Measurements from ENCODE around the gene PWWP2B. TPM values are rescaled to one million over a fixed set of nuclear protein-coding genes. Genes with fewer than 3 reads are reported as not detected.

The PWWP2B gene
- total and polyA plus RNA-seq, 2 of the 8 experiments (the other 6 are each of a cell fraction or from before 2014, with no cell fraction given) = 5.3 to 10.8 TPM

- H3K9ac ChIP-seq (replicated peaks in 1 of 4; ENCODE audit: extremely low read depth in 1 of 4, low read depth in 3 of 4, low read length in 3 of 4) = no peak overlapping the region
- TF ChIP-seq FOSL1 (IDR thresholded peaks at IDR 0.05; ENCODE audit: insufficient read depth, low read depth, low read length) (no peak), TAF7 (optimal IDR thresholded peaks at IDR 0.05; ENCODE audit: borderline replicate concordance, low read depth, low read length) (no peak), SP4 (IDR thresholded peaks at IDR 0.05; ENCODE audit: low read length) (no peak)
Observed at GRCh38 chr10:132464256-132465192, 67.5 kb downstream of the PWWP2B start.

More at GRCh38 chr10:132464256-132465192, 67.5 kb downstream of the PWWP2B start:
- peak overlapping the region; percentile 52; the same call in 1 of the 2 replicates for H2BK5ac ChIP-seq (ENCODE audit: low read depth, low read length)
- no peak overlapping the region for H2BK12ac ChIP-seq (ENCODE audit: low read depth, low read length)
- no peaks in the 10 kb centered on the region for H3K79me2 ChIP-seq (ENCODE audit: control insufficient read depth in 1 of 2, insufficient read depth in 2 of 2, low read length in 2 of 2)
- 0 out of 2 replicates have a peak overlapping the region, but pooled peaks have one; percentile 6 for H2AK5ac ChIP-seq (ENCODE audit: low read depth, low read length)
- no peak overlapping the region for H4K5ac ChIP-seq (ENCODE audit: insufficient read length, low read depth, low read length)
- H3K4me2 ChIP-seq (ENCODE audit: insufficient read depth in 1 of 2, low read depth in 2 of 2, low read length in 2 of 2) = no peak overlapping the region
- ChIA-PET CTCF (ENCODE audit: partially characterized antibody) (interaction anchor here (0.7 to 10.0 kb wide), 20 partner anchors 11 to 395 kb away, joined by 3 to 88 read pairs (median 4); no protein-coding TSS in a partner anchor), POLR2A (ENCODE audit: partially characterized antibody) (no interaction called here)
- no peaks in the 10 kb centered on the region for H3K36me3 ChIP-seq (ENCODE audit: control insufficient read depth in 2 of 4, insufficient read depth in 4 of 4, low read length in 3 of 4)
- H2BK120ac ChIP-seq (replicated peaks; ENCODE audit: low read depth, low read length) = no peak overlapping the region
- H3K79me1 ChIP-seq (ENCODE audit: low read depth, low read length) = no peaks in the 10 kb centered on the region
- no peaks in the 10 kb centered on the region for H3K9me3 ChIP-seq (ENCODE audit: insufficient read depth in 2 of 2, low read depth in 1 of 2, low read length in 1 of 2)
- no peak overlapping the region for H3K14ac ChIP-seq (ENCODE audit: insufficient read length)
- no peak overlapping the region for H3K56ac ChIP-seq (replicated peaks; ENCODE audit: insufficient read length, low read depth, low read length)
- no peak overlapping the region for H2AFZ ChIP-seq (ENCODE audit: low read length)
- H4K8ac ChIP-seq (ENCODE audit: extremely low read depth, insufficient read depth, low read length) = peak overlapping the region; percentile 81
- 0 out of 2 replicates have a peak overlapping the region, but pooled peaks have one; percentile 5 for H2BK15ac ChIP-seq (ENCODE audit: low read length)
- H3K27ac ChIP-seq (ENCODE audit: low read depth, low read length) = no peak overlapping the region; the same call in 1 of the 2 replicates
- FAIRE-seq = no peak
- H4K91ac ChIP-seq (replicated peaks; ENCODE audit: insufficient read length, low read length) = no peak overlapping the region
- H3K23ac ChIP-seq (ENCODE audit: insufficient read length) = no peak overlapping the region
- no peak overlapping the region for H2BK20ac ChIP-seq (ENCODE audit: low read length)
- no peak overlapping the region for H3K4ac ChIP-seq (replicated peaks; ENCODE audit: insufficient read length, low read depth, low read length)
- H3K4me3 ChIP-seq (ENCODE audit: extremely low read depth in 1 of 4, insufficient read depth in 2 of 4, low read depth in 3 of 4, low read length in 4 of 4) = no peak overlapping the region
- H3K23me2 ChIP-seq (ENCODE audit: low read depth, low read length) = peaks cover 3% of the 10 kb centered on the region; the same call in 1 of the 2 replicates
- no peaks in the 10 kb centered on the region for H4K20me1 ChIP-seq (replicated peaks in 1 of 2; ENCODE audit: control insufficient read depth in 1 of 2, insufficient read depth in 2 of 2, low read length in 2 of 2)
- no peak for DNase-seq (ENCODE audit: low read depth in 1 of 2, low spot score in 2 of 2)
- no peak overlapping the region for H3K18ac ChIP-seq (ENCODE audit: extremely low read depth, low read length)
- 92% methylated on average over 21 of the region's 22 CpGs; no CpG with 5 or more reads in 1 of the 2 experiments for WGBS, 2 experiments (ENCODE audit: extremely low coverage in 1 of 2, insufficient coverage in 1 of 2, insufficient read length in 1 of 2, insufficient replicate concordance in 2 of 2, low coverage in 1 of 2, low lambda C conversion rate in 2 of 2, missing lambda C conversion rate in 1 of 2)
- H3K4me1 ChIP-seq (replicated peaks in 1 of 4; ENCODE audit: control insufficient read depth in 3 of 4, insufficient read depth in 4 of 4, low read length in 3 of 4) = peaks cover 0 to 14% (median 8%) of the 10 kb centered on the region in 4 experiments; a peak in 6 of 7 replicates
- H3K27me3 ChIP-seq (replicated peaks in 1 of 4; ENCODE audit: control insufficient read depth in 3 of 4, extremely low read depth in 1 of 4, insufficient read depth in 3 of 4, low read length in 3 of 4) = no peaks in the 10 kb centered on the region; a peak in 3 of 7 replicates

Data from H1 (cell line).